Memory B cell (primary cell): Measurements from ENCODE around the gene AUTS2.

ENCODE experiments used
- ATAC-seq: fragments of 150-1000 bp; cut with Tn5 transposase; 2 replicates; pipeline ENCODE4 v1.10.0; 2021; ENCODE audit warnings: low read depth, mild to moderate bottlenecking, moderate library complexity
- DNase-seq, 2 donors: peaks; one replicate each; pipeline ENCODE4 v3.0.0; 2022; ENCODE audit warnings: low spot score in 2 of 2
- H3K27ac Mint-ChIP-seq: one replicate; pipeline ENCODE4 v1.8.0; 2022; ENCODE audit warnings: mild to moderate bottlenecking, moderate library complexity, mixed read lengths
- H3K27me3 Mint-ChIP-seq: one replicate; pipeline ENCODE4 v1.8.0; 2022; ENCODE audit warnings: mixed read lengths
- H3K36me3 Mint-ChIP-seq: one replicate; pipeline ENCODE4 v1.8.0; 2022; ENCODE audit warnings: mild to moderate bottlenecking, mixed read lengths
- H3K4me1 Mint-ChIP-seq: one replicate; pipeline ENCODE4 v1.8.0; 2022; ENCODE audit warnings: mixed read lengths
- H3K4me3 Mint-ChIP-seq: one replicate; pipeline ENCODE4 v1.8.0; 2022; ENCODE audit warnings: mild to moderate bottlenecking, moderate library complexity, mixed read lengths
- H3K9me3 Mint-ChIP-seq: one replicate; pipeline ENCODE4 v1.8.0; 2022; ENCODE audit warnings: mixed read lengths

AUTS2 gene

DNA sequence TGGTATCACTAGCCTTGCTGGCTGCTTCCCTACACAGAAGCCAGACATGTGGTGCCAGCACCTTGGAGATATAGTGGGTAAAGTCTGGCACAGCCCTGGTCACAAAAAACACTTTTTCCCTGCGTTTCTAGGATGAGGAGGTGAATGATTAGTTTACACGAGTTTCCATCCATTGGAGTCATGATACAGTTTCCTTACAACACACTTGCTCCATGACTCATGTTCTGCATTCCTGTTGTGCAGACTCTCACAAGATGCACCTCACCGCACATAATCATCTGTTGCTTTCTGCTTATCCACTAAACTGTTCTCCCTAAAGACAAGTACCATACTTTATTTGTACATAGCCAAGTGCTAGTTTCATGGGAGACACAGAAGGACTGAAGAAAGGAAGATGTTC, 786.6 kb downstream of the AUTS2 start:
- H3K36me3 Mint-ChIP-seq: peaks cover 7% of the 10 kb centered on the region
- no peak for DNase-seq

DNA sequence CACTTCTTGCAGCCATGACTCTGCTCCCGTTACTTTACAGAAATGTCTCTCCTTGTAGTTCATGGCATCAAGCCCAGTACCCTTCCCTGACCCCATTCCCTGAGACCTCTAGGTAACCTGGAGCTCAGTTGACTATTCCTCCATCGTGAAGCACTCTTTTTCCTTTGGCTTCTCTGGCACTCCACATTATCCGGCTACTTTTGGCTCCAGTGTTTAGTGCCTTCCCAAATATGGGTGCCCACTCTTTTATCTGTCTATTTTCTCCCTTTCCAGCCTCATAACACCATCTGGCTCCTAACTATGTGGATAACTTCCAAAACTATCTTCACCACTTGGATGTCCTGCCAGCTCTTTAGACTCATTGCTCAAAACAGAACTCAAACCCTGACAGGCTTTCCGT, 788.9 kb downstream of the AUTS2 start:
- no peaks in the 10 kb centered on the region for H3K4me1 Mint-ChIP-seq
- no peaks in the 10 kb centered on the region for H3K27me3 Mint-ChIP-seq
- no peak for ATAC-seq
- peaks cover 5% of the 10 kb centered on the region for H3K36me3 Mint-ChIP-seq
- no peak overlapping the region for H3K27ac Mint-ChIP-seq
- no peak for DNase-seq
- H3K9me3 Mint-ChIP-seq: no peaks in the 10 kb centered on the region
- no peak overlapping the region for H3K4me3 Mint-ChIP-seq

More for the DNA sequence above, 786.6 kb downstream of the AUTS2 start:
- H3K27me3 Mint-ChIP-seq: no peaks in the 10 kb centered on the region
- ATAC-seq: no peak
- no peaks in the 10 kb centered on the region for H3K4me1 Mint-ChIP-seq
- H3K4me3 Mint-ChIP-seq: no peak overlapping the region
- no peaks in the 10 kb centered on the region for H3K9me3 Mint-ChIP-seq
- no peak overlapping the region for H3K27ac Mint-ChIP-seq

DNA sequence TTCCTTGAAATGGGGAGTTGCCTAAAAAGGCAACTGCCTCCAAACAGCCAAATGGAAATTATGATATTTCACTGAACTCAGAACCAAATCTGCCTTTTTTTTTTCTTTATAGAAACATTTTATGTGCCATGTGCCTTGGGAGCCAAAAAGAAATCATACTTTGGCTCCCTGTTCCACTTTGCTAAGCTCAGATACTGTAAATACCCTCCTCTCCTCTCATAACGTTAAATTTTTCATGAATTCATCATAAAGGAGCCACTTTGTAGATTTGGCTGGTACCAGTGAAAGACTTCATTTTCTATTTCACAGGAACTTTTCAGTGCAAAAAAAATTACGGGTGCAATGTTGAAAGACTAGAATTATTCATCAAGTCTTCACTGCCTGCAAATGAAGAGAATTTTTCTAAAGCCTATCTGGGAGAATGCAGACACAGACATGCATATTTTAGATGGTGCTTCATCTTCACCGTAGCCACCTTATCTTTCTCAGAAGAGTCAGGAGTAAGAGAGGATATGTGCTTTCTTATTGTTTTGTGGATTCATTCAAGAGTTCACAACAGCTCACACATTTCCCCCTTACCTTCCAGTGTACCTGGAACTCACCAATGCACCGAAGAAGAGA, 791.4 kb downstream of the AUTS2 start:
- H3K4me3 Mint-ChIP-seq: no peak overlapping the region
- peaks cover 2% of the 10 kb centered on the region for H3K36me3 Mint-ChIP-seq
- H3K9me3 Mint-ChIP-seq: no peaks in the 10 kb centered on the region
- H3K27me3 Mint-ChIP-seq: no peaks in the 10 kb centered on the region
- DNase-seq: no peak
- ATAC-seq: no peak
- H3K4me1 Mint-ChIP-seq: no peaks in the 10 kb centered on the region
- no peak overlapping the region for H3K27ac Mint-ChIP-seq

DNA sequence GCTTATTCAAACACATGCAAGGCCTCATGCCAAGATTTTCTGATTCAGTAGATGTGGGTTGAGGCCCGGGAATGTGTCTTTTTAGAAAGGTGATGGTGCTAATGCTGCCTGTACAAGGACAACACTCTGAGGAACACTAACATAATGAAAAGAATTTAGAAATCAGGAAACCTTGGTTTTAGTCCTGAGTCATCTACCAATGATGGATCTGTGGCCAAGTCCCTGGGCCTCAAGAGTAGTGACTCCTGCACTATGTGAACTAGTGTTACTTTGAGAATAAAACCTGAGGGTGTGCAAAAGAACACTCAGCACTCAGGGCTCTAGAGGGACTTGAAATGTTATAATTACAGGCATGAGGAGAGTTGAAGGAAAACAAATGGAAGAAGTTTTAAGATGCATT, 792.0 kb downstream of the AUTS2 start:
- Mint-ChIP-seq H3K9me3 (no peaks in the 10 kb centered on the region), H3K36me3 (peaks cover 2% of the 10 kb centered on the region), H3K4me3 (no peak overlapping the region), H3K27me3 (no peaks in the 10 kb centered on the region), H3K4me1 (no peaks in the 10 kb centered on the region), H3K27ac (no peak overlapping the region)
- DNase-seq (no peak), ATAC-seq (no peak)

DNA sequence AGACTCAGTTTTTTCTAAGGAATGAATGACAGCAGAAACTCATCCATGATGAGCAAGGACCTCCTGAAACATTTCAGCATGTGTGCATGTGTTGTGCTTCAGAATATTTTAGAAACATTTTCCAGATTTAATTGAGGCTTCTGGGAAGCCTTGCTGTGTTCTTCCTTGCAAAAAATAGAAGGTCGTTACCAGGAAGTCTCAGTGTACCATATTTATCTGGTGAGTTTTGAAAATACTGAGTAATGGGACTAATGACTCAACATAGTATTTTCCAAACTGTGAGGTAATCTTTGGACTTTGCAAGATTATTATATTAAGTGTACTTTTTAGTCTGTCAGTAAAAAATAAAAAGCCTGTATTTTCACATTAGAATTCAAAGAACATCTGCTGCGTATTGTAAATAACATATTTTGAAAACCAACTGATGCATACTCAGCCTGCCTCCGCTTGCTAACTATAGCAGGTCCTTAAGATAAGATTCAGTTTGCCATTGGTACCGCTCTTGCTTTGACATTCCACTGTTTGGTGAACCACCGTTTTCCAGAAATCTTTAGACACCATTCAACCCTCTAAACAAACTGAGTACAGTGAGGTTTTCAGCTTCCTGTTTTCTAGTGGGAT, 794.1 kb downstream of the AUTS2 start:
- ATAC-seq: no peak
- no peaks in the 10 kb centered on the region for H3K9me3 Mint-ChIP-seq
- H3K36me3 Mint-ChIP-seq: peaks cover 4% of the 10 kb centered on the region
- no peaks in the 10 kb centered on the region for H3K27me3 Mint-ChIP-seq
- no peak overlapping the region for H3K27ac Mint-ChIP-seq
- no peak for DNase-seq
- no peaks in the 10 kb centered on the region for H3K4me1 Mint-ChIP-seq
- no peak overlapping the region for H3K4me3 Mint-ChIP-seq

DNA sequence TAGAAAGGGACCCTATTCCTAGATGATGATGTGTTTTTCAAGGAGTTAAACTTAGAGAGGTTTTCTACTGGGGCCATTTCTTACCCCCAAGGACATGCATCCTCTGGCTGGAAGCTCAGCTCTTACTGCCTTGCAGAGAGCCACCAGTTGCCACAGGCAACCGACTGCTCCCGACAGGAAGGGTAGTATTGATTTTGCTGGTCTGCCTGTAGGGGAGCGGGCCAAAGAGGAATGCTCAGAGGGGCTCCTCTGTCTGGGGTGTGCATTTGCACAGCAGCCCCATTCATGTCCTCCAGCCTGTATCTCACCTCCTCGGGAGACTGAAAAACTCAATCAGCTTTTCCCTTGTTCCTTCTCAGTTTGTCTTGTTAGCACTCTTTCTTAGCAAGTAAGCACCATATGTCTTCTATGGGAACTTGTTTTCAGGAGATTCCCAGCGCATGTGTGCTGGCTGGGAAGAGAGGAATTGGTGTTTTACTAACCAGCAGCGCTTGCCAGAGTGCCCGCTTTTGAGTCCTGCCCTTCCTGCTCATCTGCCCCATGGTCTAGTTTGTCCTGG, 794.7 kb downstream of the AUTS2 start:
- no peak overlapping the region for H3K27ac Mint-ChIP-seq
- peaks cover 4% of the 10 kb centered on the region for H3K36me3 Mint-ChIP-seq
- H3K27me3 Mint-ChIP-seq: no peaks in the 10 kb centered on the region
- H3K4me1 Mint-ChIP-seq: no peaks in the 10 kb centered on the region
- ATAC-seq (no peak), DNase-seq (no peak)
- no peak overlapping the region for H3K4me3 Mint-ChIP-seq
- H3K9me3 Mint-ChIP-seq: no peaks in the 10 kb centered on the region

DNA sequence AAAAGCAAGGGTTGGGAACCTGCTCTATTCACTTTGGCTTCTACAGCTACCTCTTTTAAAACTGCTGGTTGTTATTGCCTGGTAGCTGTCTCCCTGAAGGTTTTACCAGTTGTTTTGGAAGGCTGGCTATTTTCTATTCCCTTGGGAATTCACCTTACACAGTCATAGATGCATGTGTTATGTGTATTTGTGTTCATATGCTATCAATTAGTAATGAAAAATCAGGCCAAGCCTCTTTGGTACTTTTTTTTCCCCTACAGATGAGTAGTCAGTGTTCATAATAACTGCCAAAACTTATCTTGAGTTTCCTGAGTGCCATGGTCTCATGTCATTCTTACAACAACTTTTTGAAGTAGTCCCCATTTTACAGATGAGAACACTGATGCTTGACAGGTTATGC, 795.7 kb downstream of the AUTS2 start:
- Mint-ChIP-seq H3K4me3 (no peak overlapping the region), H3K36me3 (peaks cover 4% of the 10 kb centered on the region), H3K9me3 (no peaks in the 10 kb centered on the region), H3K4me1 (no peaks in the 10 kb centered on the region), H3K27ac (no peak overlapping the region), H3K27me3 (no peaks in the 10 kb centered on the region)
- no peak for DNase-seq
- no peak for ATAC-seq

DNA sequence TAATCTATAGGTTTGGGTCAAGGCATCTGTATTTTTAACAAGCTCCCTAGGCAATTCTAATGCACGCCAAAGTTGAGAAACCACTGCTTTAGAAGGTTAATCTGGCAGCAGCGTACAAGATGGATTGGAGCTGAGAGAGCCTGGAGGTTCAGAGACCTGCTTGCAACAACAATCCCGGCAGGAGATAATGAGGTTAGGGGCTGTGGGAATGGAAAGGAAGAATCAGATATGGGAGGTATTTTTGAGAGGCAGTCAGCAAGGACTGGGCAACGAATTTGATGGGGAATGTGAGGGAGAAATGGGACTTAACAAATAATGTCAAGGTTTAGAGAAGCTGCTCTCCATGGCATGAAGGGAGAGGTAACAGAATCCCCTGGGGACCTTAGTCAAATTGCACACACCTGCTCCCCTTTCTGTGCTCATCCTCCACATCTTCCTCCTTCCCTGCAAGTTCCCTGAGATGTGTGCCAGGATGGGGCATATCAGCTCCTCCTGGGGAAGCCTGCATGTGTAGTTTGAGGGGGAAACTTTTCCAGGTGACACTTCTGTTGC, 802.6 kb downstream of the AUTS2 start:
- H3K4me1 Mint-ChIP-seq: peaks cover 14% of the 10 kb centered on the region
- peaks cover 5% of the 10 kb centered on the region for H3K36me3 Mint-ChIP-seq
- no peak overlapping the region for H3K4me3 Mint-ChIP-seq
- no peaks in the 10 kb centered on the region for H3K9me3 Mint-ChIP-seq
- DNase-seq (no peak), ATAC-seq (no peak)
- no peaks in the 10 kb centered on the region for H3K27me3 Mint-ChIP-seq
- H3K27ac Mint-ChIP-seq: peak overlapping the region; percentile 11

DNA sequence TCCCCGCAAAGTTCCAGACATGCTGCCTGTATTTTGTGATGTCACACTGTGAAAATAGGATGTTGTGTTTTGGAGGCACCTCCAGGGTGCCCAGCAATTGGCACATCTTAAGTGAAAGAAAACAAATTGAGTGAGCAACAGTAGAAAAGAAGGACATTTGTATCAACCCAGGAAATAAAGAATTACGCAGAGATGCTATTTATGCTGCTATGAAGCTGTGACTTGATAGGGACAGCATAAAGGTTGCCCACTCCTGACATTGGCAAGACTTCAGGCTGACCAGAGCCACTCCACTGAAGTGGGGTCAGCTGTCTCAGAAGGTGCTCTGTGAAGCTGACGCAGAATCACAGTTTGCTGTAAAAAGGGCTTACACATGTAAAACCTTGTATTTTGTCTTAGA, 803.8 kb downstream of the AUTS2 start:
- no peak for DNase-seq
- H3K27ac Mint-ChIP-seq: no peak overlapping the region
- no peak for ATAC-seq
- peaks cover 25% of the 10 kb centered on the region for H3K4me1 Mint-ChIP-seq
- H3K36me3 Mint-ChIP-seq: peaks cover 3% of the 10 kb centered on the region
- no peaks in the 10 kb centered on the region for H3K9me3 Mint-ChIP-seq
- H3K27me3 Mint-ChIP-seq: no peaks in the 10 kb centered on the region
- no peak overlapping the region for H3K4me3 Mint-ChIP-seq

DNA sequence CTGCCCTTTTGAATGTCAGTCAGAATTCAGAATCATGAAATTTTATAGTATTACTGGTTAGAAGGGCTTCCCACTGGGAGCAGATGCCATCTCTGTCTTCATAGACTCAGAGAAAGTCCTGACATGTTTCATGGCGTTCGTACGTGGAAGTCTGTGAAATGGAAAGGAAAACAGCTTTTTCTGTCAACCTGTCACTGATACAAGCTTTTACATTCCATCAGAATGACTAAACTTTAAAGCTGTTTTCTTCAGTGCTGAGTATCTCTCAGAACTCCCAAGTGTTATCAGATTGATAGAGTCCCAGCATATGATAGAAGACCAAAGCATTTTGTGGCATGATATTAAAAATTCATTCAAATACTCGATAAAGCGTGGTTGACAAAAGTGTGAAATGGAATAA, 807.0 kb downstream of the AUTS2 start:
- no peaks in the 10 kb centered on the region for H3K9me3 Mint-ChIP-seq
- peaks cover 41% of the 10 kb centered on the region for H3K4me1 Mint-ChIP-seq
- H3K27me3 Mint-ChIP-seq: no peaks in the 10 kb centered on the region
- H3K36me3 Mint-ChIP-seq: peaks cover under 1% of the 10 kb centered on the region
- DNase-seq: no peak
- no peak overlapping the region for H3K4me3 Mint-ChIP-seq
- H3K27ac Mint-ChIP-seq: no peak overlapping the region
- no peak for ATAC-seq

DNA sequence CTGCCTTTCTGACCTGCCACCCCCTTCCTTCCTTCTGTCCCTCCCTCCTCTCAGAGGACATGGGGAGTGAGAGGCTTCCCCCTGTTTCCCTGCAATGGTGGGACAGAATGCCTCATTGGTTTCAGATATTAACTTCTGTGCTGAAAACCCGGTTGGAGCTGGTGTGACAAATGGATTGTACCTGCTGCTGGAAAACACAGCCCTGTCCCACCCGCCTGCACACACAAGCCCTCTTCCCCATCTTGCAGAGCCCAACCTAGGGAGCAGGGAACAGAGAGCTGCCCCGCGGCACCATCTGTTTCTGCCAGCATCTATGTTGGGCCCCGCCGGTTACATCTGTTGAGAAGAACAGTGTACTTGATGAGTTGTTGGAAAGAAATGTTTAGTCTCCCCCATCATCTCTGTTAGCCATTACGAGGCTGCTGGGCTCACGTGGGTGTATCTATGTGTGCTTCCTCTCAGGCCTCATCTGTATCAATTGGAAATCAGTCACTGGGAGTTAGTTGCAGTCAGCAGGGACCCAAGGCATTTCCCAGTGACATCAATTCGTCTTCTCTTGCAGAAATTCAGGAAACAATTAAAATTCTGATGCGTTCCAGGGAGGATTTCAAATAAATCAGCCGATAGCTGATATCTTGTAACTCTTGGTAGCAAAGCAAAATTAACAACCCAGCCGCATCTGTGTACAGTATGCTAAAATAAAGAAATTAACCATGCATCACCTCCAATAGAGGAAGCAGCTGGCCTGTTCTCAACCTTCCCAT, 808.1 kb downstream of the AUTS2 start:
- Mint-ChIP-seq H3K27me3 (no peaks in the 10 kb centered on the region), H3K27ac (peak overlapping the region; percentile 29), H3K4me3 (peak overlapping the region; percentile 11), H3K4me1 (peaks cover 32% of the 10 kb centered on the region), H3K36me3 (no peaks in the 10 kb centered on the region), H3K9me3 (no peaks in the 10 kb centered on the region)
- no peak for DNase-seq
- peak; percentile 63 for ATAC-seq

DNA sequence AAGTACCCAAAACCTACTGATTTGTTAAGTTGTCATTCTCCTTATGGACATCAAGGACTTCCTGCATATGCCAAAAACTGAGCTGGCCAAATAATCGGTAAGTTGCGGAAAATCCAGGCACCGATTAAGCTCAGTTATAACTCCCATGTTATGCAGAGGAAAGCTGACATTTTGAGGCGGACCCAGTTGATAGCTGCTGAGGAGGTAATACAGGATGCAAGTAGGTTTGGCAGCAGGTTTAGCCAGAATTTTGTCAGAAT, 808.6 kb downstream of the AUTS2 start:
- Mint-ChIP-seq H3K4me3 (peak overlapping the region; percentile 11), H3K27ac (peak overlapping the region; percentile 29), H3K36me3 (no peaks in the 10 kb centered on the region), H3K27me3 (no peaks in the 10 kb centered on the region), H3K4me1 (peaks cover 30% of the 10 kb centered on the region), H3K9me3 (no peaks in the 10 kb centered on the region)
- ATAC-seq (no peak), DNase-seq (no peak)

DNA sequence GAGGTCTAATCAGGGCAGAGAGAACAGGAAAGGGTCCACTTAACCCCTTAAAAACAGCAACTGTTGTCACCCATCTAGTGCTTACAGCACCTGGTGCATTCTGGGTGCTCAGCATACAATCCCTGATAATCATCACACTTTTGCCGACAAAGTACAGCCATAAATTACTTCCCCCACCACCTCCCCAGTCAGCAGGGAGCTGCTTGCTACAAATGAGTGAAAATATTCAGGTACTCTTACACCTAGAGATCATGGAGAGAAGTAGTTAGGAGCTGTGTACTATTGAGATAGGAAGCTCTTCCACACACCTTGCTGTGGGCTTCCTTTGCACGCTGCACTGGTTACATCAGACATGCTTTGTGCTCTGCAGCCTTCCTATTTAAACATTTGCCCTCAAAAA, 810.2 kb downstream of the AUTS2 start:
- DNase-seq (no peak), ATAC-seq (peak; percentile 41)
- no peaks in the 10 kb centered on the region for H3K27me3 Mint-ChIP-seq
- no peaks in the 10 kb centered on the region for H3K36me3 Mint-ChIP-seq
- H3K27ac Mint-ChIP-seq: no peak overlapping the region
- H3K9me3 Mint-ChIP-seq: no peaks in the 10 kb centered on the region
- H3K4me1 Mint-ChIP-seq: peaks cover 30% of the 10 kb centered on the region
- peak overlapping the region; percentile 18 for H3K4me3 Mint-ChIP-seq

DNA sequence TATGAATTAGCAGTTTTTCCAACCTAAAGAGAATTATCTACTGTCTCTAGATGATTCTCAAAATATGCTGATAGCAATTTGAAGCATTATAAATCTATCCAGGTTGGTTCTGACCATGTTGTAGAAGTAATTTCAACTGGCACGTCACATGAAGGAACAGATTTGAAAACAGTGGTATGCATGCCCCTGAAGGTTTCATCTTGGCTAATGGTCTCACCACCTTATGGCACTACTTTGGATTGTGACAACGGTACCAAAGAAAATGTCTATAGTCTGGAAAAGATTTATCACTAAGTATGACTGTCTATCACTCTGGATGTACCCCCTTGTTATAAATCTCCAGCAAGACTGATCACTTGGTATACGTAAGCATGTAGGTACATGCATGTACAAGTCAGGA, 810.6 kb downstream of the AUTS2 start:
- H3K4me1 Mint-ChIP-seq: peaks cover 30% of the 10 kb centered on the region
- no peaks in the 10 kb centered on the region for H3K36me3 Mint-ChIP-seq
- no peak for DNase-seq
- H3K27ac Mint-ChIP-seq: no peak overlapping the region
- no peak for ATAC-seq
- H3K27me3 Mint-ChIP-seq: no peaks in the 10 kb centered on the region
- no peaks in the 10 kb centered on the region for H3K9me3 Mint-ChIP-seq
- peak overlapping the region; percentile 18 for H3K4me3 Mint-ChIP-seq
